Liver (tissue), 3 donors: ENCODE measurements around the gene DSCAM.

Experiments
- HNF4G ChIP-seq: IDR thresholded peaks from 2 replicates; pipeline ENCODE4 v1.6.1; 2016; ENCODE audit warnings: antibody characterized with exemption
- JUND ChIP-seq, 2 donors: IDR thresholded peaks; 2 replicates each; pipeline ENCODE4 v1.6.1; 2016; ENCODE audit warnings: antibody characterized with exemption in 2 of 2
- RAD21 ChIP-seq, 2 donors: IDR thresholded peaks; 2 replicates each; pipeline ENCODE4 v1.6.1; 2016; ENCODE audit warnings: antibody characterized with exemption in 2 of 2, mild to moderate bottlenecking in 2 of 2
- TF ChIP-seq, protein P1 (sequence below): fragments of 150-350 bp; IDR thresholded peaks from 2 replicates; pipeline ENCODE4 v1.5.1; 2017; ENCODE audit warnings: improper control_type of control experiment, low read depth, low read length; ENCODE audit not compliant: missing input control
- donor health status: healthy.
- donor health status: healthy.

GRCh38 chr21:40143822-40144525 lies 703.0 kb downstream of the DSCAM start:
- TF ChIP-seq, protein P1, sequence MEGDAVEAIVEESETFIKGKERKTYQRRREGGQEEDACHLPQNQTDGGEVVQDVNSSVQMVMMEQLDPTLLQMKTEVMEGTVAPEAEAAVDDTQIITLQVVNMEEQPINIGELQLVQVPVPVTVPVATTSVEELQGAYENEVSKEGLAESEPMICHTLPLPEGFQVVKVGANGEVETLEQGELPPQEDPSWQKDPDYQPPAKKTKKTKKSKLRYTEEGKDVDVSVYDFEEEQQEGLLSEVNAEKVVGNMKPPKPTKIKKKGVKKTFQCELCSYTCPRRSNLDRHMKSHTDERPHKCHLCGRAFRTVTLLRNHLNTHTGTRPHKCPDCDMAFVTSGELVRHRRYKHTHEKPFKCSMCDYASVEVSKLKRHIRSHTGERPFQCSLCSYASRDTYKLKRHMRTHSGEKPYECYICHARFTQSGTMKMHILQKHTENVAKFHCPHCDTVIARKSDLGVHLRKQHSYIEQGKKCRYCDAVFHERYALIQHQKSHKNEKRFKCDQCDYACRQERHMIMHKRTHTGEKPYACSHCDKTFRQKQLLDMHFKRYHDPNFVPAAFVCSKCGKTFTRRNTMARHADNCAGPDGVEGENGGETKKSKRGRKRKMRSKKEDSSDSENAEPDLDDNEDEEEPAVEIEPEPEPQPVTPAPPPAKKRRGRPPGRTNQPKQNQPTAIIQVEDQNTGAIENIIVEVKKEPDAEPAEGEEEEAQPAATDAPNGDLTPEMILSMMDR, result peak; percentile 81
- TF ChIP-seq JUND (IDR thresholded peaks at IDR 0.05) (no peak), HNF4G (no peak), RAD21 (IDR thresholded peaks at IDR 0.05) (peak; percentile 85 to 86)
